ENCODE measurements around the gene SLC6A3.
A peak's percentile ranks its signal among the peaks of the same experiment; 100 is the strongest.

Gene SLC6A3

GRCh38 chr5:1386274-1386717 lies 58.9 kb downstream of the SLC6A3 start:
- no peak overlapping the region for H3K27ac ChIP-seq (ENCODE audit: low read depth, low read length)
- H3K4me3 ChIP-seq (ENCODE audit: low read depth in 1 of 2, low read length in 2 of 2): peak overlapping the region; percentile 31 to 66
- H3K27me3 ChIP-seq (ENCODE audit: control insufficient read depth in 1 of 2, insufficient read depth in 2 of 2, low read length in 2 of 2): peaks cover 4 to 14% of the 10 kb centered on the region in 2 donors
- no peaks in the 10 kb centered on the region for H3K4me1 ChIP-seq (ENCODE audit: insufficient read depth, low read length)
- no peaks in the 10 kb centered on the region for H3K36me3 ChIP-seq (ENCODE audit: insufficient read depth, low read length)
- H3K9ac ChIP-seq (ENCODE audit: low read length): no peak overlapping the region
- H3K9me3 ChIP-seq (ENCODE audit: low read length): no peaks in the 10 kb centered on the region

- Histone ChIP-seq H3K27me3 (ENCODE audit: control insufficient read depth in 1 of 2, insufficient read depth in 2 of 2, low read length in 2 of 2) (peaks cover 10 to 12% of the 10 kb centered on the region in 2 donors), H3K36me3 (ENCODE audit: insufficient read depth, low read length) (no peaks in the 10 kb centered on the region), H3K9me3 (ENCODE audit: low read length) (no peaks in the 10 kb centered on the region), H3K9ac (ENCODE audit: low read length) (no peak overlapping the region), H3K4me1 (ENCODE audit: insufficient read depth, low read length) (no peaks in the 10 kb centered on the region), H3K27ac (ENCODE audit: low read depth, low read length) (no peak overlapping the region), H3K4me3 (ENCODE audit: low read depth in 1 of 2, low read length in 2 of 2) (peak overlapping the region; percentile 31 to 66)
Measured at GRCh38 chr5:1385395-1386273, 59.6 kb downstream of the SLC6A3 start.

DNA sequence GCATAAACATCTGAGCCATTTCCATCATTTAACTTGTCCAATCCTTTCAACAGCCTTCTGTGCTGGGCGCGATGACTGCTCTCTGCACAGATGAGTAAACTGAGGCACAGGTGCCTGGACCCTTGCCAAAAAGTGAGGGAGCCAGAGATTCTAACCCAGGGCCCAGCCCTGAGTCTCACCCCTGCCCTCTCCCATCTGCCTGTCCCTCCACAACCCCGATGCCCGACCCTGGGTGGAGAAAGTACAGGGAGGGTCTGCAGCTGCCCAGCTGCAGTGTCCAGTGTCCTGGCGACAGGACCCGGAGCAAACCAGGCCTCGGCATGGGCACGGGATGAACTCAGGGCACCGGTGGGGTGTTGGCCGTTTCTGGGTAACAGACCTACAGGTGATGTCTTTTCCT lies 60.7 kb downstream of the SLC6A3 start:
- H3K4me1 ChIP-seq (ENCODE audit: insufficient read depth, low read length): no peaks in the 10 kb centered on the region
- H3K4me3 ChIP-seq (ENCODE audit: low read depth in 1 of 2, low read length in 2 of 2): no peak overlapping the region
- no peak overlapping the region for H3K9ac ChIP-seq (ENCODE audit: low read length)
- no peaks in the 10 kb centered on the region for H3K9me3 ChIP-seq (ENCODE audit: low read length)
- H3K27me3 ChIP-seq (ENCODE audit: control insufficient read depth in 1 of 2, insufficient read depth in 2 of 2, low read length in 2 of 2): peaks cover 12 to 22% of the 10 kb centered on the region in 2 donors
- no peak overlapping the region for H3K27ac ChIP-seq (ENCODE audit: low read depth, low read length)
- no peaks in the 10 kb centered on the region for H3K36me3 ChIP-seq (ENCODE audit: insufficient read depth, low read length)

DNA sequence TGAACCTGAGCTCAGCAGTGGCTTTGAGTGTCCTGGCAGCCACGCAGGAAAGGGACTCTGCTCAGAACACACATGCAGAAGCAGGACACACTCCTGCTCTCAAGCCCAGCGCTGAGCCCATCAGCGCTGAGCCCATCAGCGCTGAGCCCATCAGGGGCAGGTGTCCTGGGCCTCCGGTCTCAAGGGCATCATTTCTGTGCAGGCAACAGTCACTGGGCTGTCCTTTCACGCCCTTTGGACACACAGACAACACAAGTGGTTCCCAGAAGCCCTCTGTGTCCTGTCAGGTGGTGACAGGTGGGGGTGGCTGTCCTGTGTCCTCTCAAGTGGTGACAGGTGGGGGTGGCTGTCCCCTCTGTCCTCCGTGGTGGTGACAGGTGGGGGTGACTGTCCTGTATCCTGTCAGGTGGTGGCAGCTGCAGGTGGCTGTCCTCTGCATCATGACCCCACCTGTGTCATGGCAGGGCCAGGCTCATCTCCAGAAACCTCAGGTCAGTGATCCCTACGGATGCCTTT lies 61.3 kb downstream of the SLC6A3 start:
- no peak overlapping the region for H3K9ac ChIP-seq (ENCODE audit: low read length)
- no peaks in the 10 kb centered on the region for H3K36me3 ChIP-seq (ENCODE audit: insufficient read depth, low read length)
- no peaks in the 10 kb centered on the region for H3K4me1 ChIP-seq (ENCODE audit: insufficient read depth, low read length)
- H3K4me3 ChIP-seq (ENCODE audit: low read depth in 1 of 2, low read length in 2 of 2): no peak overlapping the region
- no peak overlapping the region for H3K27ac ChIP-seq (ENCODE audit: low read depth, low read length)
- H3K27me3 ChIP-seq (ENCODE audit: control insufficient read depth in 1 of 2, insufficient read depth in 2 of 2, low read length in 2 of 2): peaks cover 12 to 28% of the 10 kb centered on the region in 2 donors
- no peaks in the 10 kb centered on the region for H3K9me3 ChIP-seq (ENCODE audit: low read length)

DNA sequence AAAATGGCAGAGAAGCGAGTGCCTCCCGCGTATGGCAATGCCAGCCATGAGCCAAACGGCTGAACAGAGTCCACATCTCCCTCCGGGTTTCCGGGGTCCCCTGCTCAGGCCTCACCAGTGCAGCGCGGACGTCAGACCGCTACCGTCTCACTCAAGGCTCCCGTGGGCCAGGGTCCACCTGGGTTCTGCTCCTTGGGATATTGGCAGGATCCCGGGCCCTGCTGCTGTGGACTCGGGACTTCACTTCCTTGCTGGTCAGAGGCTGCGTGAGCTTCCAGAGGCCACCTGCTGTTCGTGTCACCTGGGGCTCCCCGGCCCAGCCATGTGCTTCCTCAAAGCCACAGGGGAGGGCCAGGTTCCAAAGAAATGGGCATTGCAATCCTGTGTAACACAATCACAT lies 61.9 kb downstream of the SLC6A3 start:
- Histone ChIP-seq H3K36me3 (ENCODE audit: insufficient read depth, low read length) (no peaks in the 10 kb centered on the region), H3K4me1 (ENCODE audit: insufficient read depth, low read length) (no peaks in the 10 kb centered on the region), H3K9me3 (ENCODE audit: low read length) (no peaks in the 10 kb centered on the region), H3K9ac (ENCODE audit: low read length) (no peak overlapping the region), H3K4me3 (ENCODE audit: low read depth in 1 of 2, low read length in 2 of 2) (no peak overlapping the region), H3K27me3 (ENCODE audit: control insufficient read depth in 1 of 2, insufficient read depth in 2 of 2, low read length in 2 of 2) (peaks cover 12 to 32% of the 10 kb centered on the region in 2 donors), H3K27ac (ENCODE audit: low read depth, low read length) (no peak overlapping the region)

- H3K27me3 ChIP-seq (ENCODE audit: control insufficient read depth in 1 of 2, insufficient read depth in 2 of 2, low read length in 2 of 2): peaks cover 12 to 32% of the 10 kb centered on the region in 2 donors
- H3K4me1 ChIP-seq (ENCODE audit: insufficient read depth, low read length): no peaks in the 10 kb centered on the region
Measured at GRCh38 chr5:1382248-1382700, 63.0 kb downstream of the SLC6A3 start.

GRCh38 chr5:1381370-1382247 lies 63.6 kb downstream of the SLC6A3 start:
- no peaks in the 10 kb centered on the region for H3K36me3 ChIP-seq (ENCODE audit: insufficient read depth, low read length)
- H3K9me3 ChIP-seq (ENCODE audit: low read length): no peaks in the 10 kb centered on the region
- no peaks in the 10 kb centered on the region for H3K4me1 ChIP-seq (ENCODE audit: insufficient read depth, low read length)
- H3K9ac ChIP-seq (ENCODE audit: low read length): no peak overlapping the region
- H3K4me3 ChIP-seq (ENCODE audit: low read depth in 1 of 2, low read length in 2 of 2): no peak overlapping the region
- H3K27ac ChIP-seq (ENCODE audit: low read depth, low read length): no peak overlapping the region
- H3K27me3 ChIP-seq (ENCODE audit: control insufficient read depth in 1 of 2, insufficient read depth in 2 of 2, low read length in 2 of 2): peaks cover 12 to 30% of the 10 kb centered on the region in 2 donors

More at GRCh38 chr5:1382248-1382700, 63.0 kb downstream of the SLC6A3 start:
- Histone ChIP-seq H3K4me3 (ENCODE audit: low read depth in 1 of 2, low read length in 2 of 2) (no peak overlapping the region), H3K9ac (ENCODE audit: low read length) (no peak overlapping the region), H3K9me3 (ENCODE audit: low read length) (no peaks in the 10 kb centered on the region), H3K36me3 (ENCODE audit: insufficient read depth, low read length) (no peaks in the 10 kb centered on the region), H3K27ac (ENCODE audit: low read depth, low read length) (no peak overlapping the region)

DNA sequence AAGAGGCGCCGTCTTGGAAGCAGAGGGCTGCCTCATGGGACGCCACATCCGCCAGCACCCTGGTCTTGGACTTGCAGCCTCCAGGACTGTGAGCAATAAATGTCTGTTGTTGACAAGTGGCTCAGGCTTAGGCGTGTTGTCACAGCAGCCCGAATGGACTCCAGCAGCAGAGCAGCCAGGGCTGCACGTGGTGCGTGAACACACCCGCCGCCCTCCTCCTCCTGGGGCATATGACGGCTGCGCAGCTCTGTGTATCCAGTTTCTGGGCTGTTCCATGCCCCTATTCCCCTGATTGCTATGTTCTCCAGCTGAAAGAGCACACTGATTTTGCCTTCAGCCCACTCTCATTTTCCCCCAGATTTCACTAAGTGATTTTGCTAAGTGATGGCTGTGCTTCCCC lies 64.3 kb downstream of the SLC6A3 start:
- Histone ChIP-seq H3K9ac (ENCODE audit: low read length) (no peak overlapping the region), H3K4me1 (ENCODE audit: insufficient read depth, low read length) (no peaks in the 10 kb centered on the region), H3K27ac (ENCODE audit: low read depth, low read length) (no peak overlapping the region), H3K36me3 (ENCODE audit: insufficient read depth, low read length) (no peaks in the 10 kb centered on the region), H3K4me3 (ENCODE audit: low read depth in 1 of 2, low read length in 2 of 2) (no peak overlapping the region), H3K9me3 (ENCODE audit: low read length) (no peaks in the 10 kb centered on the region), H3K27me3 (ENCODE audit: control insufficient read depth in 1 of 2, insufficient read depth in 2 of 2, low read length in 2 of 2) (peaks cover 12 to 28% of the 10 kb centered on the region in 2 donors)

- H3K4me3 ChIP-seq (ENCODE audit: low read depth in 1 of 2, low read length in 2 of 2): no peak overlapping the region
- no peaks in the 10 kb centered on the region for H3K36me3 ChIP-seq (ENCODE audit: insufficient read depth, low read length)
- H3K27ac ChIP-seq (ENCODE audit: low read depth, low read length): no peak overlapping the region
- H3K4me1 ChIP-seq (ENCODE audit: insufficient read depth, low read length): no peaks in the 10 kb centered on the region
- no peaks in the 10 kb centered on the region for H3K9me3 ChIP-seq (ENCODE audit: low read length)
- H3K9ac ChIP-seq (ENCODE audit: low read length): no peak overlapping the region
- H3K27me3 ChIP-seq (ENCODE audit: control insufficient read depth in 1 of 2, insufficient read depth in 2 of 2, low read length in 2 of 2): peaks cover 12 to 28% of the 10 kb centered on the region in 2 donors
Measured at GRCh38 chr5:1380011-1380817, 65.0 kb downstream of the SLC6A3 start.

GRCh38 chr5:1378866-1379659 lies 66.2 kb downstream of the SLC6A3 start:
- H3K27me3 ChIP-seq (ENCODE audit: control insufficient read depth in 1 of 2, insufficient read depth in 2 of 2, low read length in 2 of 2): peaks cover 12 to 28% of the 10 kb centered on the region in 2 donors
- H3K4me1 ChIP-seq (ENCODE audit: insufficient read depth, low read length): no peaks in the 10 kb centered on the region
- H3K9ac ChIP-seq (ENCODE audit: low read length): no peak overlapping the region
- H3K36me3 ChIP-seq (ENCODE audit: insufficient read depth, low read length): no peaks in the 10 kb centered on the region
- H3K27ac ChIP-seq (ENCODE audit: low read depth, low read length): no peak overlapping the region
- no peak overlapping the region for H3K4me3 ChIP-seq (ENCODE audit: low read depth in 1 of 2, low read length in 2 of 2)
- H3K9me3 ChIP-seq (ENCODE audit: low read length): no peaks in the 10 kb centered on the region
